Measurements from ENCODE around the gene PDE9A. TPM values are rescaled to one million over a fixed set of nuclear protein-coding genes. Genes with fewer than 3 reads are reported as not detected.

PDE9A gene
- total and polyA plus RNA-seq, 2 experiments from 2014 or later: 26.5 to 31.1 TPM

DNA sequence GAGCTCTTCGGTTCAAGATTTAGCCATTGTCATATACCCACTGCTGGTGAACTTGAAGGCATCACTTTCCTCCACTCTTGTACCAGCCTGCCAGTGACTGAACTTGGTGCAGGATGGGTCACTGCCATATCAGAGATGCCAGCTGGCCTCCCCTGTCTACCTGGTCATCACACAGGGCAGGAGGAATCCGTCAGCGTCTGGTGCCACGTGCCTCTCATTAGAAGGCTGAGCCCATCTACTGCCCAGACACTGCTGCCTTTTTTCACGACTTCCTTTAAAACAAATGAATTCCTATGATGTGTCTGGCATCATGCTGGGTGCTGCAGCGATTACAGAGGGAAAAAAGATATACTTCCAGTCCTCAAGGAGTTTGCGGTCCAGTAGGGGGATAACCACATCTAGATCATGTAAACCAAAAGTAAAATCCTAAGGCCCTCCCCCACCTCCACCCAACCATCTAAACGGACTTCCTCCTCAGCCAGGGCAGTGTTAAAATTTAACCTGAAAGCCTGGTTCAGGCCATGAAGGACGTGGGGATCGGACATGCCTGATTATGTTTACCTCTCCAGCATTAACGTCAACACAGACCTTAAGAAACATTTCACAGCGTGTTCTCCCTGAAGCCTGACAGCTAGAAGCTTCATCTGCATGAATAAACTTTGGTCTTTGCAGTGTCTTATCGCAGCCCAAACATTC lies 29.2 kb upstream of the PDE9A start:
- TF ChIP-seq STAT1 (IDR thresholded peaks at IDR 0.05; ENCODE audit: unreplicated experiment): no peak
- TF ChIP-seq ZNF331 (CRISPR knock-in tag; IDR thresholded peaks at IDR 0.05; ENCODE audit: low read depth): no peak
- no peak for TF ChIP-seq EZH2phosphoT487 (IDR thresholded peaks at IDR 0.05; ENCODE audit: unreplicated experiment)
- TF ChIP-seq, protein P1, sequence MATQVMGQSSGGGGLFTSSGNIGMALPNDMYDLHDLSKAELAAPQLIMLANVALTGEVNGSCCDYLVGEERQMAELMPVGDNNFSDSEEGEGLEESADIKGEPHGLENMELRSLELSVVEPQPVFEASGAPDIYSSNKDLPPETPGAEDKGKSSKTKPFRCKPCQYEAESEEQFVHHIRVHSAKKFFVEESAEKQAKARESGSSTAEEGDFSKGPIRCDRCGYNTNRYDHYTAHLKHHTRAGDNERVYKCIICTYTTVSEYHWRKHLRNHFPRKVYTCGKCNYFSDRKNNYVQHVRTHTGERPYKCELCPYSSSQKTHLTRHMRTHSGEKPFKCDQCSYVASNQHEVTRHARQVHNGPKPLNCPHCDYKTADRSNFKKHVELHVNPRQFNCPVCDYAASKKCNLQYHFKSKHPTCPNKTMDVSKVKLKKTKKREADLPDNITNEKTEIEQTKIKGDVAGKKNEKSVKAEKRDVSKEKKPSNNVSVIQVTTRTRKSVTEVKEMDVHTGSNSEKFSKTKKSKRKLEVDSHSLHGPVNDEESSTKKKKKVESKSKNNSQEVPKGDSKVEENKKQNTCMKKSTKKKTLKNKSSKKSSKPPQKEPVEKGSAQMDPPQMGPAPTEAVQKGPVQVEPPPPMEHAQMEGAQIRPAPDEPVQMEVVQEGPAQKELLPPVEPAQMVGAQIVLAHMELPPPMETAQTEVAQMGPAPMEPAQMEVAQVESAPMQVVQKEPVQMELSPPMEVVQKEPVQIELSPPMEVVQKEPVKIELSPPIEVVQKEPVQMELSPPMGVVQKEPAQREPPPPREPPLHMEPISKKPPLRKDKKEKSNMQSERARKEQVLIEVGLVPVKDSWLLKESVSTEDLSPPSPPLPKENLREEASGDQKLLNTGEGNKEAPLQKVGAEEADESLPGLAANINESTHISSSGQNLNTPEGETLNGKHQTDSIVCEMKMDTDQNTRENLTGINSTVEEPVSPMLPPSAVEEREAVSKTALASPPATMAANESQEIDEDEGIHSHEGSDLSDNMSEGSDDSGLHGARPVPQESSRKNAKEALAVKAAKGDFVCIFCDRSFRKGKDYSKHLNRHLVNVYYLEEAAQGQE (IDR thresholded peaks at IDR 0.05; ENCODE audit: unreplicated experiment): no peak
- no peak for TF ChIP-seq JUNB (IDR thresholded peaks at IDR 0.05; ENCODE audit: unreplicated experiment)
- TF ChIP-seq NANOG (IDR thresholded peaks at IDR 0.05; ENCODE audit: borderline replicate concordance): no peak
- TF ChIP-seq, protein P2, sequence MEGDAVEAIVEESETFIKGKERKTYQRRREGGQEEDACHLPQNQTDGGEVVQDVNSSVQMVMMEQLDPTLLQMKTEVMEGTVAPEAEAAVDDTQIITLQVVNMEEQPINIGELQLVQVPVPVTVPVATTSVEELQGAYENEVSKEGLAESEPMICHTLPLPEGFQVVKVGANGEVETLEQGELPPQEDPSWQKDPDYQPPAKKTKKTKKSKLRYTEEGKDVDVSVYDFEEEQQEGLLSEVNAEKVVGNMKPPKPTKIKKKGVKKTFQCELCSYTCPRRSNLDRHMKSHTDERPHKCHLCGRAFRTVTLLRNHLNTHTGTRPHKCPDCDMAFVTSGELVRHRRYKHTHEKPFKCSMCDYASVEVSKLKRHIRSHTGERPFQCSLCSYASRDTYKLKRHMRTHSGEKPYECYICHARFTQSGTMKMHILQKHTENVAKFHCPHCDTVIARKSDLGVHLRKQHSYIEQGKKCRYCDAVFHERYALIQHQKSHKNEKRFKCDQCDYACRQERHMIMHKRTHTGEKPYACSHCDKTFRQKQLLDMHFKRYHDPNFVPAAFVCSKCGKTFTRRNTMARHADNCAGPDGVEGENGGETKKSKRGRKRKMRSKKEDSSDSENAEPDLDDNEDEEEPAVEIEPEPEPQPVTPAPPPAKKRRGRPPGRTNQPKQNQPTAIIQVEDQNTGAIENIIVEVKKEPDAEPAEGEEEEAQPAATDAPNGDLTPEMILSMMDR (conservative IDR thresholded peaks at IDR 0.05; ENCODE audit: low read depth in 2 of 2): no peak
- no peak for TF ChIP-seq ZNF462 (CRISPR knock-in tag; IDR thresholded peaks at IDR 0.05)
- no peak for TF ChIP-seq EZH2 (IDR thresholded peaks at IDR 0.05; ENCODE audit: low read depth, unreplicated experiment)
- TF ChIP-seq, protein P3, sequence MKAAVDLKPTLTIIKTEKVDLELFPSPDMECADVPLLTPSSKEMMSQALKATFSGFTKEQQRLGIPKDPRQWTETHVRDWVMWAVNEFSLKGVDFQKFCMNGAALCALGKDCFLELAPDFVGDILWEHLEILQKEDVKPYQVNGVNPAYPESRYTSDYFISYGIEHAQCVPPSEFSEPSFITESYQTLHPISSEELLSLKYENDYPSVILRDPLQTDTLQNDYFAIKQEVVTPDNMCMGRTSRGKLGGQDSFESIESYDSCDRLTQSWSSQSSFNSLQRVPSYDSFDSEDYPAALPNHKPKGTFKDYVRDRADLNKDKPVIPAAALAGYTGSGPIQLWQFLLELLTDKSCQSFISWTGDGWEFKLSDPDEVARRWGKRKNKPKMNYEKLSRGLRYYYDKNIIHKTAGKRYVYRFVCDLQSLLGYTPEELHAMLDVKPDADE (IDR thresholded peaks at IDR 0.05): no peak
- TF ChIP-seq ZNF114 (CRISPR knock-in tag; IDR thresholded peaks at IDR 0.05): no peak
- no peak for TF ChIP-seq CREB1 (CRISPR knock-in tag; IDR thresholded peaks at IDR 0.05; ENCODE audit: low read depth)
- TF ChIP-seq POLR2AphosphoS5 (IDR thresholded peaks at IDR 0.05; ENCODE audit: low read depth): no peak
- H3K36me3 Mint-ChIP-seq (ENCODE audit: low read depth): no peaks in the 10 kb centered on the region
- no peaks in the 10 kb centered on the region for H3K27me3 ChIP-seq (ENCODE audit: insufficient read depth)
- no peak overlapping the region for H3K4me3 ChIP-seq
- no peaks in the 10 kb centered on the region for H3K79me2 ChIP-seq (replicated peaks; ENCODE audit: insufficient read depth)
- no peak overlapping the region for H3K4me3 Mint-ChIP-seq
- peaks cover 7% of the 10 kb centered on the region for H3K4me1 Mint-ChIP-seq
- H3K9me3 Mint-ChIP-seq: no peaks in the 10 kb centered on the region; the same call in 2 of the 3 replicates
- H3F3A ChIP-seq (replicated peaks; ENCODE audit: low read depth): no peaks in the 10 kb centered on the region
- H3K4me2 ChIP-seq: no peak overlapping the region
- H2AFZ ChIP-seq: no peak overlapping the region
- H4K20me1 ChIP-seq (replicated peaks; ENCODE audit: insufficient read depth): no peaks in the 10 kb centered on the region
- DNase-seq (ENCODE audit: low spot score): no peak
- no peak for ATAC-seq
- no peaks in the 10 kb centered on the region for H3K9me2 ChIP-seq (ENCODE audit: insufficient read depth)
- no peak overlapping the region for H3K27ac Mint-ChIP-seq
- no peaks in the 10 kb centered on the region for H3K36me3 ChIP-seq (ENCODE audit: insufficient read depth)
- H3K27ac ChIP-seq (ENCODE audit: low read depth): no peak overlapping the region
- H3K4me1 ChIP-seq (ENCODE audit: insufficient read depth): no peaks in the 10 kb centered on the region; the same call in 1 of the 2 replicates
- peaks cover 8% of the 10 kb centered on the region for H3K27me3 Mint-ChIP-seq (ENCODE audit: insufficient read depth, low read depth, poor library complexity)
